Kidney (tissue), 14 donors: ENCODE data around the gene DCLK3. TPM values are rescaled to one million over a fixed set of nuclear protein-coding genes. Genes with fewer than 3 reads are reported as not detected.
A peak's percentile ranks its signal among the peaks of the same experiment; 100 is the strongest.

Experiments used
- DNase-seq, 5 donors: peaks; one replicate each; pipeline ENCODE4 v3.0.0-alpha.2; 2013 to 2020
- FAIRE-seq: peaks from 2 replicates; lab custom pipeline; 2012; peaks lifted over from hg19 to GRCh38; lab: Jason Lieb, UNC
- H3K27ac ChIP-seq, 2 donors: one replicate each; pipeline ENCODE4 v1.7.0; 2013; ENCODE audit warnings: low read depth in 2 of 2, low read length in 2 of 2, inconsistent platforms in 1 of 2
- H3K27me3 ChIP-seq: one replicate; pipeline ENCODE4 v1.7.1; 2013; ENCODE audit warnings: low read length, inconsistent platforms; ENCODE audit not compliant: control insufficient read depth, insufficient read depth
- H3K36me3 ChIP-seq, 3 donors: one replicate each; pipeline versions ENCODE4 v1.7.0 to v1.7.1; 2013; ENCODE audit warnings: low read length in 3 of 3, control low read depth in 1 of 3, inconsistent platforms in 1 of 3; ENCODE audit not compliant: insufficient read depth in 3 of 3, control insufficient read depth in 2 of 3
- H3K4me1 ChIP-seq, 3 donors: one replicate each; pipeline versions ENCODE4 v1.7.0 to v1.7.1; 2013; ENCODE audit warnings: low read length in 3 of 3, inconsistent platforms in 1 of 3, low read depth in 1 of 3; ENCODE audit not compliant: control insufficient read depth in 2 of 3, insufficient read depth in 2 of 3
- H3K4me3 ChIP-seq, 3 donors: one replicate each; pipeline versions ENCODE4 v1.7.0 to v1.8.1; 2013; ENCODE audit warnings: low read length in 3 of 3, control low read depth in 1 of 3, inconsistent platforms in 1 of 3
- H3K9ac ChIP-seq, 3 donors: one replicate each; pipeline versions ENCODE4 v1.7.0 to v1.7.1; 2013; ENCODE audit warnings: low read length in 3 of 3, control low read depth in 1 of 3, inconsistent platforms in 1 of 3
- H3K9me3 ChIP-seq, 3 donors: one replicate each; pipeline versions ENCODE4 v1.7.0 to v1.7.1; 2013; ENCODE audit warnings: low read length in 3 of 3, control low read depth in 1 of 3, inconsistent platforms in 1 of 3; ENCODE audit not compliant: control insufficient read depth in 2 of 3, insufficient read depth in 1 of 3
- CTCF ChIP-seq: IDR thresholded peaks from 3 replicates; pipeline ENCODE4 v1.5.1; 2012; ENCODE audit warnings: mild to moderate bottlenecking, moderate library complexity, borderline replicate concordance; ENCODE audit not compliant: insufficient read depth; ENCODE audit errors: extremely low read depth
- intact Hi-C: fragments of 100-400 bp; cut with DNase I; formaldehyde crosslinking; loops from one replicate; pipeline ENCODE4 v1.11.1; 2022
- polyA plus RNA-seq: library from polyadenylated mRNA; stranded (reverse); fragments of 350-450 nt; fragmentation: Illumina TruSeq; extraction: RNeasy Lipid Tissue Mini Kit (QIAGEN cat#74804); gene quantifications from one replicate; pipeline ENCODE4 v1.2.3, GENCODE V29; 2014; ENCODE audit warnings: low read depth, low replicate concordance; ENCODE audit not compliant: insufficient read depth
- total RNA-seq: library from RNA; stranded (reverse); fragmentation: NEBNext Ultra II Directional; extraction: Animal tissue kit (Norgen Biotek cat#: 25700); gene quantifications from one replicate; pipeline ENCODE4 v1.2.1, GENCODE V29; 2021
- donor health status: control.
- donor health status: control.
- donor health status: control.
- donor health status: control.
- donor health status: control.
- donor health status: DM: yes; HTN: yes; CAD: no.
- donor health status: Normal renal cell carcinoma (clear cell type).

DCLK3 gene
- total and polyA plus RNA-seq, 2 donors from 2014 or later = not detected

GRCh38 chr3:36679384-36680200 is 84.8 kb downstream of the DCLK3 start:
- peaks cover 0 to 17% (median 7%) of the 10 kb centered on the region in 3 donors for H3K9me3 ChIP-seq
- H3K9ac ChIP-seq = no peak overlapping the region
- no peak for TF ChIP-seq CTCF
- no peak overlapping the region for H3K27ac ChIP-seq
- no peaks in the 10 kb centered on the region for H3K36me3 ChIP-seq
- intact Hi-C loops = no loop called here
- no peaks in the 10 kb centered on the region for H3K27me3 ChIP-seq
- FAIRE-seq (no peak), DNase-seq (no peak)
- peaks cover 0 to 6% (median 0%) of the 10 kb centered on the region in 3 donors for H3K4me1 ChIP-seq
- H3K4me3 ChIP-seq = peak overlapping the region in 2 of 3 donors; percentile 12

- H3K36me3 ChIP-seq = no peaks in the 10 kb centered on the region
- no peak overlapping the region for H3K9ac ChIP-seq
- no peak for FAIRE-seq
- H3K27me3 ChIP-seq = no peaks in the 10 kb centered on the region
- no peak for DNase-seq
- H3K4me1 ChIP-seq = peaks cover 0 to 6% (median 0%) of the 10 kb centered on the region in 3 donors
- no peak for TF ChIP-seq CTCF
- no peak overlapping the region for H3K27ac ChIP-seq
- intact Hi-C loops = no loop called here
- no peak overlapping the region for H3K4me3 ChIP-seq
- peaks cover 0 to 17% (median 7%) of the 10 kb centered on the region in 3 donors for H3K9me3 ChIP-seq
Measured at GRCh38 chr3:36678216-36679013, 85.9 kb downstream of the DCLK3 start.

GRCh38 chr3:36677331-36678007 is 86.9 kb downstream of the DCLK3 start:
- no peak for FAIRE-seq
- Histone ChIP-seq H3K9me3 (peaks cover 0 to 17% (median 7%) of the 10 kb centered on the region in 3 donors), H3K4me1 (peaks cover 0 to 6% (median 0%) of the 10 kb centered on the region in 3 donors), H3K9ac (no peak overlapping the region), H3K36me3 (no peaks in the 10 kb centered on the region), H3K4me3 (no peak overlapping the region), H3K27me3 (no peaks in the 10 kb centered on the region), H3K27ac (no peak overlapping the region)
- intact Hi-C loops = no loop called here
- TF ChIP-seq CTCF = no peak
- peak in 1 of 5 donors; percentile 12 for DNase-seq
